ENCODE measurements around the gene TMEM19.
"Not testable (repeated sequence)": the region's sequence is repeated elsewhere in the genome, so short reads cannot be mapped to it uniquely, and the experiment has no call there.

Gene TMEM19

DNA sequence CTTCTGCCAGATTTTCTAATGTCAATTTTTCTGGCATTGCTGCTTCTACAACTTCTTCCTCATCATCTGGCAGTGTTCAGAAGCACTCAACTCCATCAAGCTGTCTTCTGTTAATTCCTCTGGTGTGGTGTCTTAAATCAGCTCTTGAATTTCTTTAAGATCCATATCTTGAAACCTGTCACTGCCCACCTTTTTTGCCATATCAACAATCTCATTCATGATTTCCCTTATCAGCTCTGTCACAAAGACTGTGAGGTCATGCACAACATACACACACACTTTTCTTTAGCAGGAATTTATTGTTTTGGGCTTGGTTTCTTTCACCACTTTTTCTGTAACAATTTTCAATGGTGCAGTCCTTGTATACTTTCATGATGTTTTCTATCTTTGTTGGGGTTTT is 14.6 kb upstream of the TMEM19 start:
- DNase-seq: no peak

DNA sequence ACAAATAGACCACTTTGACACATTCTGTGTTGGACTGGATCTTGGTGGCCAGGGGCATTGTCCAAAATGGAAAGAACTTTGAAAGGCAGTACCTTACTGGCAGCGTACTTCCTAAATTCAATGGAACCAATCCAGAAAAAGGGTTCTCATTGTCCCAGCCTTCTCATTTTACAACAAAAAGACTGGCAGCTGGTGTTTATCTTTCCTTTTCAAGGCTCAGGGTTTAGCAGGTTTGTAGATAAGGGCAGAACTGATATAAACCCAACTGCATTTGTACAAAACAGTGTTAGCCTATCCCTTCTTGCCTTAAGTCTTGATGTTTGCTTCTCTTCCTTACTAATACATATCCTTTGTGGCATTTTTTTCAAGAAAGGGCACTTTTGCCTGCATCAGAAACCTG is 14.1 kb upstream of the TMEM19 start:
- DNase-seq: peak; percentile 60

DNA sequence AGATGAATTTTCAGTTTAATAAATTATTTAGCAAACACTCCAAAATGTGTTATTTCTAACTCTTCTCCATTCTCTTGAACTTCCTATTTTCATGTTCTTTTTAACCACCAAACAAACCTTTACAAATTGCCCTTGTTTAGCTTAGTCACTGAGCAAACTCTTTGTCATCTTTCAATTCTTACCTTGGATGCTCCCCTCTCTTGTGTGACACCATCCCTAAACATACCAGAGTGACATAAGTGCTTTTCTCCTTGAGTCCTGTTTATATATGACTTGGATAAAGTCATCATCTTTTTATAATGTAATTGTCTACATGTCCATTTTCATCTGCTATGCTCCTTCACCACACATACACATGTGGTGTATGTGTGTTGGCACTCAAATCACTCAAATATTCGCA is 3.4 kb upstream of the TMEM19 start:
- no peak for DNase-seq

DNA sequence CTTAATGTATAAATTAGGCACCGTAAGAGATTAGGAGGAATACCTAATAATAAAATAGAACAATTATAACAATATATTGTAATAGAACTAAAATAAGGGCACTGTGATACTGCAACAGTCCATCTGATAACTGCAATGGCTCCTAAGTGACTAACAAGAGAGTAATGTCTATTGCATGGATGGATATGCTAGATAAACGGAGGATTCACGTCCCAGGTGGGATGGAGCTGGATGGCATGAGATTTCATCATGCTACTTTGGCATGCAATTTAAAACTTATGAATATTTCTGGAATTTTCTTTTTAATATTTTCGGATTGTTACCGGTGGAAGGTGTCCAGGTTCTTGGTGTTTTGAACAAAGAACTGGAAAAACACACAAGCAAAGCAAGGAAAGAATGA is 2.2 kb upstream of the TMEM19 start:
- no peak for DNase-seq

DNA sequence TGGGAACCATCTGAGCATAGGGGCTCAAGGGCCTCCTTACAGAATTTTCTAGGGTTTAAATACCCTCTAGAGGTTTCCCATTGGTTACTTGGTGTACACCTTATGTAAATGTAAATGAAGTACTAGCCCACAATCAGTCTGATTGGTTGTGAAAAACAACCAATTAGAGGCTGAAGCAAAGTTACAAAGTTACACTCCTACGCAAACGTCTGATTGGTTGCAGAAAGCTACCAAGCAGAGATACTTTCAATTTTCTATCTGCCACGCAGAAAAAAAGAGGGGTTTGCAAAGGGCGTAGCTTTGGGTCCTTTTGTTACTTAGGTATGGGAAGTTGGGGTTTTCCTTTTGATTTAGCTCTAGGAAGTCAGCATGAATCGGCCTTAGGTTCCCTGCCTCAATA is 1.8 kb upstream of the TMEM19 start:
- no peak for DNase-seq

DNA sequence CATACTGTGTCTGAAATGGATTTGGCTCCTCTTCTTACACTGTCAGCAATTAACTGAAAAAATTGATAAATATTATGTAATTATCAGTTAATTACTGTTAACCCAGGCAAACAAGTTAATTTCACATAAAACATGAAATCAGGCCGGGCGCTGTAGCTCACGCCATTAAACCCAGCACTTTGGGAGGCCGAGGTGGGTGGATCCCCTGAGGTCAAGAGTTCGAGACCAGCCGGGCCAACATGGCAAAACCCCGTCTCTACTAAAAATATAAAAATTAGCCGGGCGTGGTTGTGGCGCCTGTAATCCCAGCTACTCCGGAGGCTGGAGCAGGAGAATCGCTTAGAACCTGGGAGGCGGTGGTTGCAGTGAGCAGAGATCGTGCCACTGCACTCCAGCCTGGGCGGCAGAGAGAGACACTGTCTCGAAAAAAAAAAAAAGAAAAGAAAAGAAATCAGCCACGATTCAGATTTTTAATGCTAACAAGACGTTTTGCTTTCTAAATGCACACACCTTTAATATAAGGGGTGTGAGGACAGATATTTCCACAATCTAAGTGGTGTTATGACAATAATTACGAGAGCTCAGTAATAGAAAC is 473 bp upstream of the TMEM19 start:
- no peak for DNase-seq

DNA sequence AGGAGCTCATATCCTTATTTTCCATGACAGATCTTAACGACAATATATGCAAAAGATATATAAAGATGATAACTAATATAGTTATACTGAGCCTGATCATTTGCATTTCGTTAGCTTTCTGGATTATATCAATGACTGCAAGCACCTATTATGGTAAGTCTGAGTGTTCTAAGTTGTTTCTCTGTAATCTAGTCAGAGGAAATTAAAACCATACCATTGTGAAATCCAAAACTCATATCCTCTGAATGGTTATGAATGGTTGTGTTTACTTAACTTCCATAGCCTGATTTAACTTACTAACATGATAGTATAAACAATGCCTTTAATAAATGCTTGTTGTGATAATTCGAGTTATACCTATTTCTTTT is 760 bp downstream of the TMEM19 start:
- no peak for DNase-seq

DNA sequence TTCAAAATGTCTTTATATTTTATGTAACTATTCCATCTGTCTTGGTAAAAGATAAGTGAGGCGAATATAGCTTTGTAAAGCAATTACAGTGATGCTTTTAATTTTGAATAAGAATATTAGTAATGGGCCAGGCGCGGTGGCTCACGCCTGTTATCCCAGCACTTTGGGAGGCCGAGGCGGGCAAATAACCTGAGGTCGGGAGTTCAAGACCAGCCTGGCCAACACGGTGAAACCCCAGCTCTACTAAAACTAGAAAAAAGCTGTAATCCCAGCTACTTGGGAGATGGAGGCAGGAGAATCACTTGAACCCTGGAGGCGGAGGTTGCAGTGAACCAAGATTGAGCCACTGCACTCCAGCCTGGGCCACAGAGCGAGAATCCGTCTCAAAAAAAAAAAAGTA is 1.3 kb downstream of the TMEM19 start:
- DNase-seq: not testable (repeated sequence)

DNA sequence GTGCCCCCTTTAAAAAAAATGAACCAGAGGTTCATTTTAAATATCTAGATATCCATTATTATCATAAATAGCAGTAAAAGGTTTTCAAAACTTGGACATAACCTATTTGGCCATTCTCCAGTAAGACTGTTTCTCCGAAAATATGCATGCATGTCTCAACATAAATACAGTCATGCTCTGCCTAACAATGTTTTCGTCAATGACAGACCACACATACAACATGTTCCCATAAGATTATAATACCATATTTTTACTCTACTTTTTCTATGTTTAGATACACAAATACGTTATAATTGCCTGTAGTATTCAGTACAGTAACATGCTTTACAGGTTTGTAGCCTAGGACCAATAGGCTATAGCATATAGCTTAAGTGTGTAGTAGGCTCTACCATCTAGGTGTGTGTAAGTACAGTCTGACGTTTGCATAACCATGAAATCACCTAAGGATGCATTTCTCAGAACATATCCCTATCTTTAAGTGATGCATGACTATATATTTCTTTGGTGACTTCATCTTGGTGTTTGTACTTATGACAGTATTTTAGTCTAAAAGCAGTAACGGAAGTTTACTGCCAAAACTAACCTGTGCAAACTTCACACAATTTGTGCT is 3.2 kb downstream of the TMEM19 start:
- no peak for DNase-seq

DNA sequence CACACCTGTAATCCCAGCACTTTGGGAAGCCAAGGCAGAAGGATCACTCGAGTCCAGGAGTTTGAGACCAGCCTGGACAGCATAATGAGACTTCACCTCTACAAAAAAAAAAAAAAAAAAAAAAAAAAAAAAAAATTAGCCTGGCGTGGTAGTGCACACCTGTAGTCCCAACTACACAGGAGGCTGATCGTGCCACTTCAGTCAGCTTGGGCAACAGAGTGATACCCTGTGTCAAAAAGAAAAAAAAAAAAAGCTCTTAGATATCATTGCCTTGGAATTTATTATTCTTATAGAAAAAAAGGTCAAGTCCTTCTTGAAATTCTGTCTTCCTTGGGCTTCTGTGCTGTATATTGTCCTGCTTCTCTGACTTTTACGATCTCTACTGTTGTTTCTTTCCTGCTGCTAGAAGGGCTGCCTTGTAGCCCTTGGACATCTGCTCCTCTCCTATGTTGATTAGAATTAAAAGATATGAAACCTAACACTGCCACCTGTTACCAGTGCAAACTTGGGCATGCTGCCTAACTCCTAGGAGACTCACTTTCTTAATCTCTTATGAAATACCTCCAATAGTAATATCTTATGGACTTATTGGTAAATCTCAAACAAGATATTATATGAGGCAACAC is 5.7 kb downstream of the TMEM19 start:
- peak; percentile 66 for DNase-seq

DNA sequence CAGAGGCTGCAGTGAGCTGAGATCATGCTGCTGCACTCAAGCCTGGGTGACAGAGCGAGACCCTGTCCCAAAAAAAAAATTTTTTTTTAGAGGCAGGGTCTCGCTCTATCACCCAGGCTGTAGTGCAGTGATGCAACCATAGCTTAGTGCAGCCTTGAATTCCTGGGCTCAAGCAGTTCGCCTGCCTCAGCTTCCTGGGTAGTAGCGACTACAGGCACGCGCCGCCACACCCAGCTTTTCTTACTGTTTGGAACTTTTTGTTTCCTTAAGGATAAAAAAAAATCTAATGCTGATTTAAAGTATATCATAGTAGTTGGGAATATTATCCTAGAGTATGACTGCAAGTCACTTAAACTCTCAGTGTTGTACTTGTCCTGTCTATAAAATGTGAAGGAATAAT is 7.2 kb downstream of the TMEM19 start:
- no peak for DNase-seq

DNA sequence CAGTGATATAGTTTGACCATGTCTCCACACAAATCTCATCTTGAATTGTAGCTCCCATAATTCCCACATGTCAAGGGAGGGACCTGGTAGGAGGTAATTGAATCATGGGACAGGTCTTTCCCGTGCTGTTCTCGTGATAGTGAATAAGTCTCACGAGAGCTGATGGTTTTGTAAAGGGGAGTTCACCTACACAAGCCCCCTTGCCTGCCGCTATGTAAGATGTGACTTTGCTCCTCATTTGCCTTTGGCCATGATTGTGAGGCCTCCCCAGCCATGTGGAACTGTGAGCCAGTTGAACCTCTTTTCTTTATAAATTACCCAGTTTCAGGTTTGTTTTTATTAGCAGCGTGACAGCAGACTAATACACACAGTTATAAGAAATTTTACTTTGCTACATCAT is 7.8 kb downstream of the TMEM19 start:
- DNase-seq: not testable (repeated sequence)

DNA sequence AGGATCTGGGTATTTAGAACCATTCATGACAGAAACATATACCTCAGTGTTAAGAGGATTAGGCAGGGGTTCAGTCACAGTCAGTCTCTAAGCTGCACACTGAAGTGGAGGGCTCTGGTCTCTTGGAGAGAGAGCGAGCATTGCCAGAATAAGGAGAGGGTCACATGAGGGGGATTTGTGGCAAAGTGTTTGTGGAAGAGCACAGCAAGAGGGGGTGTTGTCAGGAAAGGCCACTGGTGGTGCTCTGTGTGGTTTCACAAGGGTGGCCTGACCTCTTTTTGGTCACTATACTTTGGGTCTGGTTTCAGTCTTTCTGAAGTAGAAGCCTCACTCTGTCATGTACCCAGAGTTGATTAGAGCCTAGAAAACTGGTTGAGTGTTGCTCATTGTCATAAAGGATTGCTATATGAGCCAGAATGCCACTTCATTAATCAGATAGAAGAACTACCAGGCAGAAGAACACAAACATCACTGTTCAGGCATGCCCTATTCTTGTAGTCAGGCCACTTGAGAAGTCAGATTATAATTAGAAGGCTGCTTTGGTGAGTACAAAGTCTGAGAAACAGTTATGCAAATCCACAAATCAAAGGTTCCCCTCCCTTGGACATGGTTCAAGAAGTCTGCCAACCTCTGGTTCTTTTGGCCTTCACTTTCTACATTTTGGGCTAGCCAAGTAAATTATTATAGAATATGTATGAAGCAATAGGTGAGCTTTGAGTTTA is 8.4 kb downstream of the TMEM19 start:
- peak; percentile 36 for DNase-seq

DNA sequence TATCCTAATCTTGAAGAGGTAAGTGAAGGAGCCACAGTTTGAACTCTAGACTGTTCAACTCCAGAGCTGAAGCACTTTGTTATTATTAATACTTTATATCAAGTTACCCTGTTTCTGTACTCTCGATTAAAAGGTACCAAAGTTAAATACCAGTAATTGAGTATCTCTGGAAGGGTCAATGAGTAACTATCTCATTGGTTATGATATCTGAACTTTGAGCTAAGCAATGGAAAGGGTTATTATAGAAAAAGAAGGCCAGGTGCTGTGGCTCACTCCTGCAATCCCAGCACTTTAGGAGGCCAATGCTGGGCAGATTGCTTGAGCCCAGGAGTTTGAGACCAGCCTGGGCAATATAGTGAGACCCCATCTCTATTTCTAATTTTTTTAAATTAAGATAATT is 9.9 kb downstream of the TMEM19 start:
- DNase-seq: no peak

DNA sequence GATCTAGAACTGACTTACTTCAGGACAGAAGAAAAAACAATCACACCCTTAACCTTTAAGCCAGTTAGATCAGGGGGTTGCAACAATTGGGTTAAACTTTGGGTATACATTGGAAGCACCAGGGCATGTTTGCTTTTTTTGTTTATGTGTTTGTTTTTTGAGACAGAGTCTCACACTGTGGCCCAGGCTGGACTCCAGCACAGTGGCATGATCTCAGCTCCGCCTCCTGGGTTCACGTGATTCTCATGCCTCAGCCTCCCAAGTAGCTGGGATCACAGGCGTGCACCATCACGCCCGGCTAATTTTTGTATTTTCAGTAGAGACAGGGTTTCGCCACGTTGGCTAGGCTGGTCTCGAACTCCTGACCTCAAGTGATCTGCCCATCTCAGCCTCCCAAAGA is 16.3 kb downstream of the TMEM19 start:
- DNase-seq: not testable (repeated sequence)

DNA sequence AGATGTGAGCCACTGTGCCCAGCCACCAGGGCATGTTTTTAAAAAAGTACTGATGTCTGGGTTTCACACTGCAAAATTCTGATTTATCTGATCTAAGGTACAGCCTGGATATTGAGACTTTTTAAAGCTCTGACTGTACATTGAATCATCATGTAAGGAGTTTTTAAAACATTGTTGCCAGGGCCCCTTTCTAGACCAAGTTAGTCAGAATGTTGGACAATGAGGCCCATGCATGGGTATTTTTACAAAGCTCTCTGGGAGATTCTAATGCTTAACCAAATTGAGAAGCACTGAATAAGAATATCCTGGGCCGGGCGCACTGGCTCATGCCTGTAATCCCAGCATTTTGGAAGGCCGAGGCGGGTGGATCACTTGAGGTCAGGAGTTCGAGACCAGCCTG is 16.7 kb downstream of the TMEM19 start:
- no peak for DNase-seq

DNA sequence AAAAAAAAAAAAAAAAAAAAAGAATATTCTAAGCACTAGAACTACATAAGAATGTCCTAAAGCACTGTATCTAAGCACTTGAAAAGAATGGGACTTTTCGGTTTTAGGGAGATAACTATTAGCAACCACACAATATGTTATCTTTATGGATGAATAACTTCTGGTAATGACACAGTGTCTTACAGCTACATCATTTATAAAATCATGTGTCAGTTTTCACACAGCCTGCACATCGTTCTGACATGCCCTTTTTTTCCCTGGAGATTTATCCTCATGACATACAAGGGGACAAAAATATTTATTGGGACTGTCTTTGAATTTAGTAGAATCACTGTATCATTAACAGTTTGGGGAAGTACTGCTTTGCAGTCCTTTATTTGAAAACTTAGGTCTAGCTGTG is 17.3 kb downstream of the TMEM19 start:
- DNase-seq: peak; percentile 73

DNA sequence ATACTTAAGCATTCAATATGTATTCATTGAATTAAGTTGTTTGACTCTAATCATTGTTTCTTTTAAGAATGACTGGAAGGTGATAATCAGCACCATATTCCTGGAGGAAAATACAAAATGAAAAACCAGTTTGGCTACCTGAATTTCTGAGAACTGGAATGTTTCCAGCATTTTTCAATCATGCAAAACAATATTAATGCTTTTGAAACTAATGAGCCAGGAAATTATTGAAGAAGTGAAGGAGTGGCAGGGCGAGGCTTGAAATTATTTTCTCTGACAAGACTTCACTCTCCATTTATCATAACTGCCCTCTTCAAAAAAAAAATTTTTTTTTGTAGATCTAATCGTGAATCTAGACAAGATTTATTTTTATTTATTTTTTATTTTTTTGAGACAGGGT is 19.0 kb downstream of the TMEM19 start:
- no peak for DNase-seq

DNA sequence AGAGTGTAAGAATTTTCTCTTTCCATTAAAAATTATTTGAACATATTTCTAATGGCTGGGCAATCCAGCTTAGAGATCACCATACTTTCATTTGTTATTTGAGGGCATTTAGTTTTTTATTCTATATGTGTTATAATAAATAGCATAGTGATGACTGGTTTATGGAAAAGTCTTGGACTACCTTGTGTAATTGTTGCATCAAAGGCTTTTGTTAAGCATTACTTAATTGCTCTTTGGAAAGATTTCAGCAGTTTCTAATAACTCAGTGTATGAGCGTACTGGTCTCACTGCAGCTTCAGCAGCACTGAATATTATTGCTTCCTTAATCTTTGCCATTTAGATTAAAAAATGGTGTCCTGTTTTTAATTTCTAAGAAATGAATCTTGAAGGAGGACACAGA is 22.8 kb downstream of the TMEM19 start:
- no peak for DNase-seq

DNA sequence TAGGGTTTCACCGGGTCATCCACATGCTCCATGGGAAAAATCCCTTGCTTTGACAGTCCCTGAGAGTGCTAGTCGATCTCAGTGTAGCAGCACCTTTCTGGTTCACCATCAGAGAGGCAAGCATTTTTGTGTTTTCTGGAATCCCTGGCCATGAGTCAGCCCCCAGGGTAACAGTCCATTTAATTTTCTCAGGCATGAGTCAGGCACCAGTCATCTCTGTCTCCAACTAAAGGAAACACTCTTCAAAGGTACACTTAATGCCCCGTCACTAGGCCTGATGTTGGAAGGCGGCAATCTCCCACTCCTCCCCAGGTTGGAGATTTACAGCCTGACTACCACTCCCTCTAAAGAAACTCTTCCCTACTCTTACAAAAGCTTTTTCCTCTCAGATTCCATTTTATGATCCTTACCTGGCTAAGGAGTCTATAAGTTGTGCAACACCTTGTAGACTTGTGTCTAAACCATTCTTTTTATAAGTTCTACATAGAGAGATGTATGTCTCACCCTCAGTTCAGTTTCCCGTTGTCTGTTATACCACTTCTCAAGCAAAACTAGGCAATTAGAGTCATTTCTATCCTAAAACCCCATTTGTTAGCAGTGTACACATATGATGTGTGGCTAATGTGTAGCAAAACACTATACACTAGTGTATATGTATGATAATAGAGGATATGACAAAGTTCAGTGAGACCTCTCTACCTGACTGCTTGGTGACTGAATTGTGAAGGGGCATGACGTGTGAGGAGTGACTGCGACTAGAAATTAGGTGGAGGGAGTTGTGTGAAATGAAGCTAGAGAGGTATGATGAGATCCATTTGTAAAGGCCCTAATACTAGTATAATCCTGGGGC is 24.6 kb downstream of the TMEM19 start:
- DNase-seq: no peak

DNA sequence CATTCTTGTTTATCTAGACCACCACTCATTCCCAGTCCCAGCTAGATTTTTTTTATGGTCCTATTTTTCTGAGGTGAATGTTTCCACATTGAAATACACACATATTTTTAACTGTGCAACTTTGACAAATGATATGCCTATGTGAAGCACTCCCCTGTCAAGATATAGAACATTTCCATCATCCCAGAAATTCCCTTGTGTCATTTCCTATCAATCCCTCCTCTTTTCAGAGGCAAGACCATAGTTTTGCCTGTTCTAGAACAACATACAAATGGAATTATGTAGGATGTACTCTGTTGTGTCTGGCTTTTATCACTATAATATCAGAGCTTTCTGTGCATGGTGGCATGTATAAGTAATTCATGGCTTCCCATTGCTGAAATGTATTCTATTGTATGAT is 32.7 kb downstream of the TMEM19 start:
- DNase-seq: no peak

DNA sequence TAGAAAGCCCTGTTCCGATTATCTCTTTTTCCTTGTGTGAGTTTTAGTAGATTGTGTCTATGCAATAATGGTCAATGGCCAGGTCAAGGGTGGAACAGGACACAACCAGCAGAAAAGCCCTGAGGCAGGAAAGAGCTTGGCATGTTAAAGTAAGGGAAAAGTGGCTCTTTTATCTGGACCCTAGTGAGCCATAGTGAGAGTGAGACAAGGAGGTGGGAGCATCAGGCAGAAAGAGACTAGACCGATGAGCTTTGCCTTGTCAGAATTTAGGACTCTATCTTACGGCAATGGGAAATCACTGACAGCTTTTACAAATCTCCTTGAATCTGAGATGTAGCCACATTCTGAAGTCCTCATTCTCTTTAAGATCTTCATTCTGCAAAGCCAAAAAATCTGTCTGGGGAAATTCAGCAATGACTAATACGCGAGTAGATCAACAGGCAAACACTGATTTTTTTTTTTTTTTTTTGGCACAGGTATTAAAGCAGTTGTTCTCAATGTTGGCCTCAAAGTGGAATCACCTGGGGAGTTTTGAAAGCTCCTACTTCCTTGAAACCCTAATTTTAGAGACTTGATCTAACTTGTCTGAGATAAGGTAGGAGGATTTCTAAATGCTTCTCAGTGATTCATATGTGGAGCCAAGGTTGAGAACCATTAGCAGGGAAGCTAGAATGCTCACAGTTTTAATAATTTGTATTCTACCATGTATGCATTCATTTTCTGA is 33.9 kb downstream of the TMEM19 start:
- DNase-seq: no peak

Measured in NCI-H2171 (cell line).